GM12801 (cell line): ENCODE data around the gene TAX1BP1.

ENCODE experiments used
- TF ChIP-seq, protein P1 (sequence below): IDR thresholded peaks from one replicate; pipeline ENCODE4 v1.5.1; 2011; ENCODE audit warnings: control low read depth; ENCODE audit not compliant: insufficient read length; ENCODE audit errors: extremely low read depth

TAX1BP1 gene

GRCh38 chr7:27751888-27752660 is 12.1 kb downstream of the TAX1BP1 start:
- TF ChIP-seq, protein P1, sequence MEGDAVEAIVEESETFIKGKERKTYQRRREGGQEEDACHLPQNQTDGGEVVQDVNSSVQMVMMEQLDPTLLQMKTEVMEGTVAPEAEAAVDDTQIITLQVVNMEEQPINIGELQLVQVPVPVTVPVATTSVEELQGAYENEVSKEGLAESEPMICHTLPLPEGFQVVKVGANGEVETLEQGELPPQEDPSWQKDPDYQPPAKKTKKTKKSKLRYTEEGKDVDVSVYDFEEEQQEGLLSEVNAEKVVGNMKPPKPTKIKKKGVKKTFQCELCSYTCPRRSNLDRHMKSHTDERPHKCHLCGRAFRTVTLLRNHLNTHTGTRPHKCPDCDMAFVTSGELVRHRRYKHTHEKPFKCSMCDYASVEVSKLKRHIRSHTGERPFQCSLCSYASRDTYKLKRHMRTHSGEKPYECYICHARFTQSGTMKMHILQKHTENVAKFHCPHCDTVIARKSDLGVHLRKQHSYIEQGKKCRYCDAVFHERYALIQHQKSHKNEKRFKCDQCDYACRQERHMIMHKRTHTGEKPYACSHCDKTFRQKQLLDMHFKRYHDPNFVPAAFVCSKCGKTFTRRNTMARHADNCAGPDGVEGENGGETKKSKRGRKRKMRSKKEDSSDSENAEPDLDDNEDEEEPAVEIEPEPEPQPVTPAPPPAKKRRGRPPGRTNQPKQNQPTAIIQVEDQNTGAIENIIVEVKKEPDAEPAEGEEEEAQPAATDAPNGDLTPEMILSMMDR, result no peak

DNA sequence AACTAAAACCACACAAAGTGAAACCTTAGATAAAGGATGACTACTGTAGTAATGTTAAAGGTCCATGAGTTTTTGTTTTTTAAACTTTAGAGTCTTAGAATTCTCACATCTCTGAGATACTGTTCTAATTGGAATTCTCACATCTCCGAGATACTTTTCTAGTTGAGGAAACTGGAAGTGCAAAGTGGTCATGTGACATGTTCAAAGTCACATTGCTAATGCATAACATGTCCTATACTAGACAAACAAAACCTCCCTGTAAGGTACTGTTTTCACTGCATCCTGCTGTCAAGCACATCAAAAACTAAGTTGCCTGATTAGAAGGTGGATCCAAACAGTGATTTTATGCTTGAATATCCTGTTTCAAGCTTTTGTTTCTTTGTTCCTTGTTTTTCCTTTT is 13.9 kb downstream of the TAX1BP1 start:
- TF ChIP-seq, protein P1, result no peak

DNA sequence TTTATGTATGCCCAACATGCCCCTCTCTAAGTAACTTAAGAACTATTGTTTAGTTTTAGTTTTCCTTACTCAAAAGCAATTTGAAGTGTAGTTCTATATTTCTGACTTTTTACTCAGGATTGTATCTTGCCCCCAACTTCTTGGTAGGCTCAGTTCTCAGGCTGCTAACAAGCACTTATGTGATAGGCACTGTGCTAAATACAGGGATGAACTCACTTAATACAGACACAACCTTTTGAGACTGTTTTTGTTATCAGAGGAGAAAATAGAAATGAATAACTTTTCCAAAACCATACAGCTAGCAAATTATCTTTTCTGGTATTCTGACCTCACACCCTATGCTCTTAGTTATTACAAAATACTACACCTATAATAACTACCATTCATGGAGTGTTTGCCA is 16.3 kb downstream of the TAX1BP1 start:
- TF ChIP-seq, protein P1, result no peak

DNA sequence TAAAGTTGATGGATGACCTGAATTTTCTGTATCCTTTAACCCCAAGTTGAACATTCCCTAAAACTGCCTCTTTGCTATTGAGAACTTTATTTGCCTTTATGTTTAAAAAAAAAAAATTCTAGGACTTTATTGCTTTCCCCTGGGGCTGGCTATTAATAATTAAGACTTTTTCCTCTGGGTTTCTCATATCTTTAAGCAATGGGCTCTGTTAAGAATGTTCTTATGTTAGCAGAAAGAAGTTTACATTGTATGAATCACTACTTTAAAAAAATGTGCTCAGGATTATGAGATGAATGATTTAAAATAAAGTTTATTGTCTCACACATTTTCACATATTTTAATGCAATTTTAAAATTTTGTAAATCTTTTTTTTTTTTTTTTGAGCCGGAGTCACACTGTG is 19.5 kb downstream of the TAX1BP1 start:
- TF ChIP-seq, protein P1, result no peak

- TF ChIP-seq, protein P1, result no peak
Observed at GRCh38 chr7:27762062-27762461, 22.1 kb downstream of the TAX1BP1 start.

DNA sequence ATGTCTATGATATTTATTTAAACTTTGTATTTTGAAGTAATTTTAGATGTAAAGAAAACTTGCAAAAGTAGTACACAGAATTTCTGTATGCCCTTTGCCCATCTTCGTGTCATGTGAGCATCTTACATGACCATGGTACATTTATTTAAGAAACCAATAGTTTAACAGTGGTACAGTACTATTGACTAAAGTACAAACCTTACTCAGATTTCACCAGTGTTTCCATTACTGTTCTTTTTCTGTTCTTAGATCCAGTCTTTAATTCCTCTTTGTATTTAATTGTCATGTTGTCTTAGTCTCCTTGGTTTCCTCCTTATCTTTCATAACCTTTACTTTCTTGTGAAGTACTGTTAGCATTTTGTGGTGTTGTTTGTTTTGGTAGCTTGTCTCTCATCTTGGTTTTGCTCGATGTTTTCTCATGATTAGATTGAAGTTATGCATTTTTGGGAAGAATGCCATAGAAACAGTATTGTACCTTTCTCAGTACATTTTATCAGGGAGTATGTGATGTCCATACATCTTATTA is 24.1 kb downstream of the TAX1BP1 start:
- TF ChIP-seq, protein P1, result no peak

DNA sequence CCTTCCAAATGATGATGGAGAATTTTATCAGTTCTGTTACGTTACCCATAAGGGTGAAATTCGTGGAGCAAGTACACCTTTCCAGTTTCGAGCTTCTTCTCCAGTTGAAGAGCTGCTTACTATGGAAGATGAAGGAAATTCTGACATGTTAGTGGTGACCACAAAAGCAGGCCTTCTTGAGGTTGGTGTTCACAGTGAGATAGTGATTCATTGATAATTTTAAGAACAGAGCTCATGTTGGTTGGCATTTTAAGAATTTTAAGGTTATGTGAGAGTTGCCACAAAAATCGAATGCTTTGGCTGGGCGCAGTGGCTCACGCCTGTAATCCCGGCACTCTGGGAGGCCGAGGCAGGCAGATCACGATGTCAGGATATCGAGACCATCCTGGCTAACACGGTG is 25.9 kb downstream of the TAX1BP1 start:
- TF ChIP-seq, protein P1, result no peak
